Ovary (tissue), 9 donors: ENCODE data around the gene CYTL1. TPM values are rescaled to one million over a fixed set of nuclear protein-coding genes. Genes with fewer than 3 reads are reported as not detected.

ENCODE experiments used
- DNase-seq, 5 donors: peaks; one replicate each; pipeline ENCODE4 v3.0.0-alpha.2; 2019 to 2020
- H3K27ac ChIP-seq, 2 donors: fragments of 200-600 bp; one replicate each; pipeline versions ENCODE4 v1.5.1 to v1.8.0; 2019 to 2022
- H3K27me3 ChIP-seq: fragments of 200-600 bp; one replicate; pipeline ENCODE4 v1.8.0; 2022
- H3K36me3 ChIP-seq: fragments of 200-600 bp; sonication (generic); one replicate; pipeline ENCODE4 v1.5.1; 2019
- H3K4me1 ChIP-seq: one replicate; pipeline ENCODE4 v1.8.1; 2013; ENCODE audit warnings: mild to moderate bottlenecking, moderate library complexity; ENCODE audit not compliant: insufficient read depth
- H3K4me3 ChIP-seq: fragments of 200-600 bp; sonication (generic); one replicate; pipeline ENCODE4 v1.5.1; 2017
- H3K9me3 ChIP-seq, 2 donors: fragments of 200-600 bp in 1 of 2; sonication (generic) in 1 of 2; one replicate each; pipeline versions ENCODE4 v1.5.1 to v1.8.1; 2013 to 2019; ENCODE audit warnings: mild to moderate bottlenecking in 1 of 2, moderate library complexity in 1 of 2
- CTCF ChIP-seq, 3 donors: fragments of 450-650 bp in 2 of 3; fragments of 200-600 bp in 1 of 3; IDR thresholded peaks; one replicate each; pipeline versions ENCODE4 v1.5.1 to v1.8.0; 2016 to 2022; ENCODE audit warnings: antibody characterized with exemption in 3 of 3, mild to moderate bottlenecking in 1 of 3
- EP300 ChIP-seq: sonication (generic); formaldehyde crosslinking; IDR thresholded peaks from one replicate; pipeline ENCODE4 v1.6.1; 2017; ENCODE audit warnings: antibody characterized with exemption
- POLR2A ChIP-seq: fragments of 450-650 bp; IDR thresholded peaks from one replicate; pipeline ENCODE4 v1.6.1; 2017; ENCODE audit warnings: antibody characterized with exemption, mild to moderate bottlenecking, moderate library complexity
- WGBS, 3 donors: extraction: QIAGEN DNeasy Blood & Tissue Kit in 1 of 3; methylation state at CpG; one replicate each; pipeline versions ENCODE4 v1.1.5 to v1.1.7; 2013 to 2017; 5-methylcytosine and 5-hydroxymethylcytosine counted together
- intact Hi-C, 4 donors: fragments of 100-400 bp; cut with DNase I; formaldehyde crosslinking; loops; one replicate each; pipeline versions ENCODE4 v1.11.0 to v1.15.1; 2022 to 2023
- polyA plus RNA-seq, 2 donors: library from polyadenylated mRNA; stranded (reverse); fragments of 200-250 nt in 1 of 2; fragments of 350-450 nt in 1 of 2; fragmentation: Illumina TruSeq in 1 of 2; extraction: RNeasy Lipid Tissue Mini Kit (QIAGEN cat#74804) in 1 of 2; gene quantifications; one replicate each; pipeline ENCODE4 v1.2.3, GENCODE V29; 2013 to 2014
- total RNA-seq, 7 donors: library from RNA; depleted of rRNA in 2 of 7; stranded (reverse); fragments of >200 nt in 2 of 7; fragmentation: NEBNext Ultra II Directional in 3 of 7; extraction: Animal tissue kit (Norgen Biotek cat#: 25700) in 3 of 7; gene quantifications; one replicate each; pipeline versions ENCODE4 v1.1.0 to v1.2.4, GENCODE V29; 2016 to 2023
- donor health status: DM: no; HTN: no; CAD: no; lungs with moderate emphysema.
- donor health status: DM: no; HTN: no; CAD: no.
- donor health status: Bipolar disorder and iron deficiency.
- donor health status: DM: yes; HTN: yes; CAD: no.
- donor health status: DM: no; HTN: no; CAD: no.
- donor health status: DM: yes; HTN: yes; CAD: no.

CYTL1 gene
- total and polyA plus RNA-seq, 9 donors, result 0.97 to 5.6 (median 1.6) TPM

- Histone ChIP-seq H3K4me3 (peak overlapping the region; percentile 47), H3K27ac (no peak overlapping the region), H3K9me3 (no peaks in the 10 kb centered on the region), H3K4me1 (no peaks in the 10 kb centered on the region), H3K36me3 (no peaks in the 10 kb centered on the region), H3K27me3 (no peaks in the 10 kb centered on the region)
- WGBS, 3 donors, result 0 to 1% (median 0%) methylated on average over 31 to 36 of the region's 36 CpGs
- intact Hi-C loops, result loop anchor here in 2 of 4 donors (10.0 kb wide), 2 partner anchors 734 to 764 kb away; no protein-coding TSS in a partner anchor
- peak; percentile 58 to 75 (median 65) for DNase-seq
- peak in 2 of 3 donors; percentile 33 to 39 for TF ChIP-seq CTCF (IDR thresholded peaks at IDR 0.05)
- TF ChIP-seq POLR2A, result no peak
Observed at GRCh38 chr4:5050520-5051277, 31.4 kb upstream of the CYTL1 start.

DNA sequence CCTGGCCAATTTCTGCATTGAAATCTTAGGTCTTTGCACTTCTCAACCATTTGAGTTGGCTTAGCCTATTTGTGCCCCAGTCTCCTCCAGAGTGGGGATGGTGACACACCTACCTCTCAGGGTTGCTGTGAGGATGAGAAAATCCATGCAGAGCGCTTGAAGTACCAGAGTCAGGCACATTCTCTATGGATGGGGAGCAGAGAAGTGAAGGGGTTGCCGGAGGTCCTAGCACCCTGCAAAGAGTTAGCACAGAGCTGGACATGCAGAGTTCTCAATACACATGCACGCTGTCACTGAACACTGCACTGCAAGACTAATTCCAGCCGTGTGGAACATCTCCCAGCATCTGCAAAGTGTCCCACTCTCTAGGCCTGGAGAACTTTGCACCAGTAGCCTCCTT is 29.5 kb upstream of the CYTL1 start:
- no peak for TF ChIP-seq POLR2A
- TF ChIP-seq EP300, result no peak
- no peak for TF ChIP-seq CTCF (IDR thresholded peaks at IDR 0.05)
- Histone ChIP-seq H3K36me3 (no peaks in the 10 kb centered on the region), H3K4me3 (no peak overlapping the region), H3K27ac (no peak overlapping the region), H3K4me1 (no peaks in the 10 kb centered on the region), H3K9me3 (no peaks in the 10 kb centered on the region), H3K27me3 (no peaks in the 10 kb centered on the region)
- intact Hi-C loops, result no loop called here
- 74 to 82% (median 78%) methylated on average over 4 of the region's 4 CpGs for WGBS, 3 donors
- no peak for DNase-seq

DNA sequence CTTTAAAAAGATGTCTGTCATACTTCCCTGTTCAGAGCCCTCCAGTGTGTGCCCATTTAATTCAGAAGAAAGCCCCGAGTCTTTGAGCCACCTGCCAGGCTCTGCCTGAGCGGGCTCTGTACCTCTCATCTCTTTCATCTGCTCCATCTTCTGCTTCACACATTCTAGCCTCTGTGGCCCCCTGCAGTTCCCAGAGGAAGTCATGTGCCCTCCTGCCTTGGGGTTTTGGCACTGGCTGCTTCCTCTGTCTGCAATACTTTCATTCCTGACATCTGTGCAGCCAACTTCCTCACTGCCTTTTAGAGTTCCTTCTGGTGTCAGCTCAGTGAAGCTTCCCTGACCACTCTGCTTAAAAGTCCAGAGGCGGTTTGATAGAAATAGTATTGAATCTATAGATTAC is 25.8 kb upstream of the CYTL1 start:
- Histone ChIP-seq H3K4me1 (no peaks in the 10 kb centered on the region), H3K9me3 (no peaks in the 10 kb centered on the region), H3K4me3 (no peak overlapping the region), H3K27me3 (no peaks in the 10 kb centered on the region), H3K27ac (no peak overlapping the region), H3K36me3 (no peaks in the 10 kb centered on the region)
- intact Hi-C loops, result no loop called here
- WGBS, 3 donors, result 59 to 73% (median 68%) methylated on average over 3 of the region's 3 CpGs
- no peak for DNase-seq
- TF ChIP-seq CTCF (IDR thresholded peaks at IDR 0.05) (no peak), POLR2A (no peak), EP300 (no peak)

DNA sequence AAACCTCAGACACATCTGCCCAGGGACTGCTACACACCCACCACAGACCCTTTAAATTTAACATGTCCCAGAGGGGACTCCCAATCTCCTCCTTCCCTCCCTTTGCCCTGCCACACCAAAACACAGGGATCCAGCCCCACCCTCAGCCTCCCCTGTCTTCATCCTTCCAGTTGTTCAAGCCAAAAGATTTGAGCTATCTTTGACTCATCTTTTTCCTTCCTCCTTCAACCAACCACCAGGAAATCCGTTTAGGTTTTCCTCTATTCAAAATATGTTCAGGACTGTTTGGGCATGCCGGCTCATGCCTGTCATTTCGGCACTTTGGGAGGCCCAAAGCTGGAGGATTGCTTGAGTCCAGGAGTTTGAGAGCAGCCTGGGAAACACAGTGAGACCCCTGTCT is 25.1 kb upstream of the CYTL1 start:
- WGBS, 3 donors, result 67 to 72% (median 68%) methylated on average over 3 of the region's 3 CpGs
- H3K9me3 ChIP-seq, result no peaks in the 10 kb centered on the region
- H3K27me3 ChIP-seq, result no peaks in the 10 kb centered on the region
- H3K4me3 ChIP-seq, result no peak overlapping the region
- intact Hi-C loops, result no loop called here
- H3K27ac ChIP-seq, result no peak overlapping the region
- no peak for DNase-seq
- no peaks in the 10 kb centered on the region for H3K36me3 ChIP-seq
- TF ChIP-seq POLR2A (no peak), EP300 (no peak), CTCF (IDR thresholded peaks at IDR 0.05) (no peak)
- H3K4me1 ChIP-seq, result no peaks in the 10 kb centered on the region
